B cell (primary cell): ENCODE measurements around the gene NME2. TPM values are rescaled to one million over a fixed set of nuclear protein-coding genes. Genes with fewer than 3 reads are reported as not detected.
A peak's percentile ranks its signal among the peaks of the same experiment; 100 is the strongest.

Source experiments
- ATAC-seq: fragments of 200-7000 bp; cut with Tn5 transposase; one replicate; pipeline ENCODE4 v1.10.0; 2021; ENCODE audit warnings: low read depth, mild to moderate bottlenecking, moderate number of reproducible peaks, moderate library complexity
- CTCF ChIA-PET: fragments of 350-600 bp; sonication (Branson Sonifier 250); formaldehyde crosslinking; loops from one replicate; lab custom pipeline; 2021; ENCODE audit warnings: antibody characterized with exemption, inconsistent platforms; lab: Charles Lee
- POLR2A ChIA-PET: fragments of 350-600 bp; sonication (Branson Sonifier 250); formaldehyde crosslinking; loops from one replicate; lab custom pipeline; 2021; ENCODE audit warnings: antibody characterized with exemption; lab: Charles Lee
- DNase-seq: peaks from one replicate; pipeline ENCODE4 v3.0.0; 2013
- H2AFZ ChIP-seq: 2 replicates; pipeline ENCODE4 v1.6.1; 2012; ENCODE audit warnings: mild to moderate bottlenecking, low read depth, low read length; ENCODE audit not compliant: insufficient read depth, poor library complexity, severe bottlenecking
- H3K27ac ChIP-seq, 2 donors: 1 replicate in 1 of 2; 2 replicates in 1 of 2; pipeline ENCODE4 v1.5.1; 2012 to 2013; ENCODE audit warnings: low read length in 2 of 2, mild to moderate bottlenecking in 2 of 2, moderate library complexity in 1 of 2
- H3K27me3 ChIP-seq, 4 experiments: fragments of 200-600 bp in 1 of 4; sonication (generic) in 1 of 4; replicated peaks in 1 of 4; 1 replicate in 2 of 4; 2 replicates in 2 of 4; pipeline versions ENCODE4 v1.6.1 to v1.7.0; 2013 to 2016; ENCODE audit warnings: low read length in 3 of 4, mild to moderate bottlenecking in 2 of 4, mixed read lengths in 1 of 4, moderate library complexity in 1 of 4; ENCODE audit not compliant: insufficient read depth in 4 of 4, control insufficient read depth in 3 of 4; ENCODE audit errors: control extremely low read depth in 1 of 4
- H3K36me3 ChIP-seq, 2 experiments: replicated peaks in 1 of 2; 1 replicate in 1 of 2; 2 replicates in 1 of 2; pipeline versions ENCODE4 v1.6.1 to v1.7.1; 2013; ENCODE audit warnings: low read length in 1 of 2; ENCODE audit not compliant: insufficient read depth in 2 of 2, control insufficient read depth in 1 of 2; ENCODE audit errors: control extremely low read depth in 1 of 2, extremely low read depth in 1 of 2
- H3K4me1 ChIP-seq, 2 donors: fragments of 200-600 bp in 1 of 2; sonication (generic) in 1 of 2; 1 replicate in 1 of 2; 2 replicates in 1 of 2; pipeline versions ENCODE4 v1.5.1 to v1.6.1; 2013 to 2017; ENCODE audit warnings: low read length in 2 of 2; ENCODE audit not compliant: control insufficient read depth in 2 of 2, insufficient read depth in 2 of 2
- H3K4me2 ChIP-seq: replicated peaks from 2 replicates; pipeline ENCODE3; 2012; ENCODE audit warnings: mild to moderate bottlenecking, low read depth, low read length; ENCODE audit not compliant: poor library complexity, severe bottlenecking
- H3K4me3 ChIP-seq, 5 experiments: fragments of 200-600 bp in 1 of 5; sonication (generic) in 1 of 5; 1 replicate in 3 of 5; 2 replicates in 2 of 5; pipeline versions ENCODE4 v1.5.1 to v1.7.0; 2011 to 2016; ENCODE audit warnings: low read length in 4 of 5, mild to moderate bottlenecking in 4 of 5, low read depth in 2 of 5, control low read depth in 1 of 5, moderate library complexity in 1 of 5; ENCODE audit not compliant: insufficient read depth in 1 of 5; ENCODE audit errors: control extremely low read depth in 1 of 5, extremely low read depth in 1 of 5
- H3K79me2 ChIP-seq: fragments of 200-600 bp; sonication (generic); one replicate; pipeline ENCODE4 v1.6.0; 2016; ENCODE audit warnings: low read length; ENCODE audit not compliant: control insufficient read depth, insufficient read depth
- H3K9ac ChIP-seq: fragments of 200-600 bp; sonication (generic); 2 replicates; pipeline ENCODE4 v1.6.1; 2017; ENCODE audit warnings: mild to moderate bottlenecking, low read length, moderate library complexity
- H3K9me3 ChIP-seq, 3 donors: one replicate each; pipeline versions ENCODE4 v1.6.1 to v1.7.1; 2013; ENCODE audit warnings: low read length in 2 of 3; ENCODE audit not compliant: control insufficient read depth in 2 of 3, insufficient read depth in 1 of 3; ENCODE audit errors: control extremely low read depth in 1 of 3
- H4K20me1 ChIP-seq: 2 replicates; pipeline ENCODE4 v1.6.0; 2012; ENCODE audit warnings: mild to moderate bottlenecking, low read length; ENCODE audit not compliant: insufficient read depth, control insufficient read depth, poor library complexity, severe bottlenecking
- H3K27ac Mint-ChIP-seq: one replicate; pipeline ENCODE4 v1.8.0; 2021; ENCODE audit warnings: mixed read lengths
- H3K27me3 Mint-ChIP-seq: one replicate; pipeline ENCODE4 v1.8.0; 2021; ENCODE audit warnings: mixed read lengths
- H3K4me1 Mint-ChIP-seq: one replicate; pipeline ENCODE4 v1.8.0; 2021; ENCODE audit warnings: mixed read lengths
- H3K4me3 Mint-ChIP-seq: one replicate; pipeline ENCODE4 v1.8.0; 2021; ENCODE audit warnings: mixed read lengths
- H3K9me3 Mint-ChIP-seq: one replicate; pipeline ENCODE4 v1.8.0; 2022; ENCODE audit warnings: mixed read lengths; ENCODE audit not compliant: insufficient read depth
- EZH2 ChIP-seq: IDR thresholded peaks from 2 replicates; pipeline ENCODE4 v1.6.1; 2012; ENCODE audit warnings: borderline replicate concordance, low read depth, mild to moderate bottlenecking, moderate library complexity, low read length; ENCODE audit not compliant: insufficient read depth, poor library complexity, severe bottlenecking
- WGBS: methylation state at CpG from one replicate; pipeline ENCODE4 v1.1.5; 2013; ENCODE audit warnings: missing lambda C conversion rate; ENCODE audit not compliant: insufficient coverage; 5-methylcytosine and 5-hydroxymethylcytosine counted together
- intact Hi-C: fragments of 100-400 bp; cut with micrococcal nuclease; formaldehyde crosslinking; loops from one replicate; pipeline ENCODE4 v1.10.0; 2022
- polyA plus RNA-seq: library from polyadenylated mRNA; depleted of rRNA; stranded (reverse); fragments of >200 nt; gene quantifications from 2 replicates; pipeline ENCODE4 v1.2.3, GENCODE V29; 2012
- total RNA-seq, 2 donors: library from RNA; stranded (reverse); fragments of 120-200 nt in 1 of 2; gene quantifications; 1 replicate in 1 of 2; 2 replicates in 1 of 2; pipeline versions ENCODE4 v1.2.3 to v1.2.4, GENCODE V29; 2013 to 2022
- TF ChIP-seq, protein P1 (sequence below): fragments of 200-600 bp; IDR thresholded peaks from one replicate; pipeline ENCODE4 v1.8.0; 2022; ENCODE audit warnings: antibody characterized with exemption, mild to moderate bottlenecking

NME2 gene
- total and polyA plus RNA-seq, 2 donors (not counting 1 experiment from before 2014, with no cell fraction given): 154 to 166 TPM

DNA sequence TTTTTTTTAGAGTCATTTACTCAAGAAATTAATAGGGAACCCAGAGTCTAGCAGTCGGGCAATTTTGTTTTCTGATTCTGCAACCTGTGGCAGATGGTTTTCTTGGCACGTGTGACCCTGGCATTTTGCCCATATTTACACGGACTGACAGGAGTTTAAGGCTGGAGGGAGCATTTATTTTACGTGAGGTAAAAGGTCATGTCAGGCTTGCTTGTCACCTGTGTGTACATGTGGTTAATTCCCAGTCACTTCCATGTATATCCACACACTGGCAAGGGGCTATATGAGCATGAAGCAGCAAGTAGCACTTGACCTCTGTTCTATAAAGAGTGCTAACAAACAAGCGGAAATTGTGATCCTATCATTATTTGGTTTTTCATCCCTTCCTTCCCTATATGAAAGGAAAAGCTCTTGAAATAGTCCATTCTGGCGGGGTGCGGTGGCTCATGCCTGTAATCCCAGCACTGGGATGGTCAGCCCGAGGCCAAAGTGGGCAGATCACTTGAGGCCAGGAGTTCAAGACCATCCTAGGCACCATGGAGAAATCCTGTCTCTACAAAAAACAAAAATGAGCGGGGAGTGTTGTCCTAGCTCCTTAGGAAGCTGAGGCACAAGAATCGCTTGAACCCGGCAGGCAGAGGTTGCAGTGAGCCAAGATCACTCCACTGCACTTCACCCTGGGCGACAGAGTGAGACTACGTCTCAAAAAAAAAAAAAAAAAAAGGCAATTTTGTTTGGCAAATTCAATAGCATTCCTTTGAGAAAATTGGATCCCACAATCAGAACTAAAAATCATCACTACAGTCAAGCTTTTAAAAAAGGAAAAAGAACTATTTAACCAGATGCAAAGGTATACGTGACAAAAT lies 47.6 kb upstream of the NME2 start:
- peaks cover 33 to 35% of the 10 kb centered on the region in 2 donors for H3K4me1 ChIP-seq
- ATAC-seq: no peak
- H3K4me2 ChIP-seq: peak overlapping the region; percentile 91
- peak overlapping the region in 2 of 5 experiments; percentile 89 to 98 for H3K4me3 ChIP-seq
- Mint-ChIP-seq H3K27ac (no peak overlapping the region), H3K9me3 (no peaks in the 10 kb centered on the region), H3K4me1 (peaks cover 54% of the 10 kb centered on the region), H3K4me3 (peak overlapping the region; percentile 96), H3K27me3 (no peaks in the 10 kb centered on the region)
- H2AFZ ChIP-seq: no peak overlapping the region
- POLR2A ChIA-PET: interaction anchor here (0.7 kb wide), 1 partner anchor 10 kb away, joined by 3 read pairs; no protein-coding TSS in a partner anchor
- no peaks in the 10 kb centered on the region for H3K36me3 ChIP-seq
- DNase-seq: peak; percentile 14
- H3K27ac ChIP-seq: peak overlapping the region in 1 of 2 donors; percentile 93
- H4K20me1 ChIP-seq: peaks cover 26% of the 10 kb centered on the region
- TF ChIP-seq, protein P1, sequence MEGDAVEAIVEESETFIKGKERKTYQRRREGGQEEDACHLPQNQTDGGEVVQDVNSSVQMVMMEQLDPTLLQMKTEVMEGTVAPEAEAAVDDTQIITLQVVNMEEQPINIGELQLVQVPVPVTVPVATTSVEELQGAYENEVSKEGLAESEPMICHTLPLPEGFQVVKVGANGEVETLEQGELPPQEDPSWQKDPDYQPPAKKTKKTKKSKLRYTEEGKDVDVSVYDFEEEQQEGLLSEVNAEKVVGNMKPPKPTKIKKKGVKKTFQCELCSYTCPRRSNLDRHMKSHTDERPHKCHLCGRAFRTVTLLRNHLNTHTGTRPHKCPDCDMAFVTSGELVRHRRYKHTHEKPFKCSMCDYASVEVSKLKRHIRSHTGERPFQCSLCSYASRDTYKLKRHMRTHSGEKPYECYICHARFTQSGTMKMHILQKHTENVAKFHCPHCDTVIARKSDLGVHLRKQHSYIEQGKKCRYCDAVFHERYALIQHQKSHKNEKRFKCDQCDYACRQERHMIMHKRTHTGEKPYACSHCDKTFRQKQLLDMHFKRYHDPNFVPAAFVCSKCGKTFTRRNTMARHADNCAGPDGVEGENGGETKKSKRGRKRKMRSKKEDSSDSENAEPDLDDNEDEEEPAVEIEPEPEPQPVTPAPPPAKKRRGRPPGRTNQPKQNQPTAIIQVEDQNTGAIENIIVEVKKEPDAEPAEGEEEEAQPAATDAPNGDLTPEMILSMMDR: no peak
- TF ChIP-seq EZH2: no peak
- H3K9ac ChIP-seq: no peak overlapping the region
- H3K9me3 ChIP-seq: no peaks in the 10 kb centered on the region
- 72% methylated on average over 7 of the region's 14 CpGs for WGBS
- H3K27me3 ChIP-seq: no peaks in the 10 kb centered on the region
- intact Hi-C loops: no loop called here
- CTCF ChIA-PET: interaction anchor here (0.7 to 1.4 kb wide), 2 partner anchors 116 to 220 kb away, joined by 3 to 4 read pairs; no protein-coding TSS in a partner anchor
- peaks cover 69% of the 10 kb centered on the region for H3K79me2 ChIP-seq
